ENCODE data around the gene RPL29. TPM values are rescaled to one million over a fixed set of nuclear protein-coding genes. Genes with fewer than 3 reads are reported as not detected.

Gene RPL29
- total and polyA plus RNA-seq, 2 of the 4 experiments (the other 2 are of a cell fraction), result 2,081 to 2,126 TPM

DNA sequence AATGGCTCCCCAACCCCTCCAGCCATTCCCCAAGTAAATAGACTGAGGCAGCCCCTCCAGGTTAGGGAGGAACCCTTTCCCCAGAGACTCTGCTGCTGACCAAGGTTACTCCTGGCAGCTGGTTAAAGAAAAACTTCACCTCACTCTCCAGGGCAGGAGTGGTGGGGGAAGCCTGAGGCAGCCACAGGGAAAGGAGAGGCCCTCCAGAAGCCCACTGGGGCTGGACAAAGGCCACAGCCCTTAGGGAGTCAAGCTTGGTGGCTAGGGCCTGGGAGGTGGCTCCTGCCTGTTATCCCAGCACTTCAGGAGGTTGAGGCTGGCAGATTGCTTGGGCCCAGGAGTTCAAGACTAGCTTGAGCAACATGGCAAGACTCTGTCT lies 11.4 kb downstream of the RPL29 start (continued):
- TF ChIP-seq BHLHE40 (IDR thresholded peaks at IDR 0.05; ENCODE audit: low read depth, low read length) (no peak), POLR2A (IDR thresholded peaks at IDR 0.05; ENCODE audit: low read depth, low read length) (no peak), MXI1 (IDR thresholded peaks at IDR 0.05; ENCODE audit: borderline replicate concordance, low read depth, low read length) (no peak)
- TF ChIP-seq, protein P1, sequence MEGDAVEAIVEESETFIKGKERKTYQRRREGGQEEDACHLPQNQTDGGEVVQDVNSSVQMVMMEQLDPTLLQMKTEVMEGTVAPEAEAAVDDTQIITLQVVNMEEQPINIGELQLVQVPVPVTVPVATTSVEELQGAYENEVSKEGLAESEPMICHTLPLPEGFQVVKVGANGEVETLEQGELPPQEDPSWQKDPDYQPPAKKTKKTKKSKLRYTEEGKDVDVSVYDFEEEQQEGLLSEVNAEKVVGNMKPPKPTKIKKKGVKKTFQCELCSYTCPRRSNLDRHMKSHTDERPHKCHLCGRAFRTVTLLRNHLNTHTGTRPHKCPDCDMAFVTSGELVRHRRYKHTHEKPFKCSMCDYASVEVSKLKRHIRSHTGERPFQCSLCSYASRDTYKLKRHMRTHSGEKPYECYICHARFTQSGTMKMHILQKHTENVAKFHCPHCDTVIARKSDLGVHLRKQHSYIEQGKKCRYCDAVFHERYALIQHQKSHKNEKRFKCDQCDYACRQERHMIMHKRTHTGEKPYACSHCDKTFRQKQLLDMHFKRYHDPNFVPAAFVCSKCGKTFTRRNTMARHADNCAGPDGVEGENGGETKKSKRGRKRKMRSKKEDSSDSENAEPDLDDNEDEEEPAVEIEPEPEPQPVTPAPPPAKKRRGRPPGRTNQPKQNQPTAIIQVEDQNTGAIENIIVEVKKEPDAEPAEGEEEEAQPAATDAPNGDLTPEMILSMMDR (conservative IDR thresholded peaks at IDR 0.05; ENCODE audit: low read depth, low read length), result no peak

Data from IMR-90 (cell line).